K562 (cell line): ENCODE measurements around the gene RWDD3. TPM values are rescaled to one million over a fixed set of nuclear protein-coding genes. Genes with fewer than 3 reads are reported as not detected.

Source experiments
- ATAC-seq: fragments of 200-7000 bp; cut with Tn5 transposase; 3 replicates; pipeline ENCODE4 v1.9.1; 2020; ENCODE audit warnings: moderate library complexity
- BruUV-seq: library from RNA; stranded (reverse); fragments of 400-500 nt; replicated peaks from 2 replicates; lab custom pipeline; 2021; lab: Mats Ljungman, UMichigan
- CTCF ChIA-PET: fragments of 300-600 bp; formaldehyde crosslinking; extraction: SDS; loops from one replicate; lab custom pipeline; 2021; ENCODE audit warnings: low intra/inter-chr PET ratio; lab: Yijun Ruan, JAX
- POLR2A ChIA-PET: fragments of 300-600, 350-650 bp; sonication (Branson Sonifier 250); formaldehyde crosslinking; extraction: SDS; loops from one replicate; lab custom pipeline; 2021; ENCODE audit warnings: antibody characterized with exemption, inconsistent platforms; lab: Yijun Ruan, JAX
- DNase-seq, 4 experiments: peaks; one replicate each; pipeline versions ENCODE4 v3.0.0 to v3.0.0-alpha.2; 2011 to 2018; ENCODE audit warnings: low spot score in 3 of 4, mixed read lengths in 3 of 4; ENCODE audit errors: extremely low read depth in 1 of 4
- FAIRE-seq: peaks from 2 replicates; lab custom pipeline; 2011; peaks lifted over from hg19 to GRCh38; lab: Jason Lieb, UNC
- H2AFZ ChIP-seq: 2 replicates; pipeline ENCODE4 v1.6.0; 2011; ENCODE audit warnings: low read depth, low read length, control low read depth, inconsistent platforms
- H3K27ac ChIP-seq: fragments of 200-600 bp; 3 replicates; pipeline ENCODE4 v1.8.0; 2011; ENCODE audit warnings: low read depth, mild to moderate bottlenecking, control low read depth, inconsistent platforms, low read length, moderate library complexity, mixed read lengths; ENCODE audit errors: extremely low read depth
- H3K27me3 ChIP-seq, 2 experiments: fragments of 300-600 bp in 1 of 2; 2 replicates in 1 of 2; 3 replicates in 1 of 2; pipeline versions ENCODE4 v1.6.0 to v1.8.0; 2011; ENCODE audit warnings: inconsistent platforms in 2 of 2, low read length in 2 of 2, mild to moderate bottlenecking in 1 of 2, mixed read lengths in 1 of 2, moderate library complexity in 1 of 2; ENCODE audit not compliant: control insufficient read depth in 2 of 2, insufficient read depth in 2 of 2
- H3K36me3 ChIP-seq: fragments of 300-600 bp; 3 replicates; pipeline ENCODE4 v1.8.0; 2011; ENCODE audit warnings: mild to moderate bottlenecking, low read length, inconsistent platforms; ENCODE audit not compliant: control insufficient read depth, insufficient read depth
- H3K4me1 ChIP-seq, 2 experiments: fragments of 200-600 bp in 1 of 2; replicated peaks in 1 of 2; 2 replicates in 1 of 2; 3 replicates in 1 of 2; pipeline versions ENCODE4 v1.5.1 to v1.8.0; 2011; ENCODE audit warnings: inconsistent platforms in 2 of 2, low read length in 2 of 2, mild to moderate bottlenecking in 1 of 2, mixed read lengths in 1 of 2, moderate library complexity in 1 of 2; ENCODE audit not compliant: control insufficient read depth in 2 of 2, insufficient read depth in 2 of 2
- H3K4me2 ChIP-seq: 2 replicates; pipeline ENCODE4 v1.6.1; 2011; ENCODE audit warnings: low read length, control low read depth, inconsistent platforms, mixed read lengths; ENCODE audit not compliant: insufficient read depth
- H3K4me3 ChIP-seq: fragments of 200-600 bp; sonication (generic), shearing (Covaris generic); 2 replicates; pipeline ENCODE4 v1.5.1; 2016; ENCODE audit warnings: control low read depth, inconsistent platforms
- H3K79me2 ChIP-seq: fragments of 200-600 bp; 3 replicates; pipeline ENCODE4 v1.8.0; 2011; ENCODE audit warnings: low read length, inconsistent platforms; ENCODE audit not compliant: control insufficient read depth, insufficient read depth
- H3K9ac ChIP-seq, 2 experiments: 2 replicates each; pipeline versions ENCODE4 v1.6.0 to v1.6.1; 2011; ENCODE audit warnings: low read depth in 2 of 2, low read length in 2 of 2, control low read depth in 1 of 2, inconsistent platforms in 1 of 2, mild to moderate bottlenecking in 1 of 2, mixed read lengths in 1 of 2; ENCODE audit not compliant: insufficient read depth in 1 of 2
- H3K9me1 ChIP-seq: one replicate; pipeline ENCODE4 v1.6.0; 2011; ENCODE audit warnings: inconsistent platforms, mild to moderate bottlenecking, low read length, moderate library complexity; ENCODE audit not compliant: control insufficient read depth, insufficient read depth
- H3K9me3 ChIP-seq: replicated peaks from 2 replicates; pipeline ENCODE4 v1.5.1; 2011; ENCODE audit warnings: low read depth, low read length, inconsistent platforms; ENCODE audit not compliant: control insufficient read depth, insufficient read depth
- H4K20me1 ChIP-seq: replicated peaks from 2 replicates; pipeline ENCODE4 v1.6.1; 2011; ENCODE audit warnings: low read length, inconsistent platforms, mixed read lengths; ENCODE audit not compliant: control insufficient read depth, insufficient read depth
- CTCF ChIP-seq, 3 experiments: IDR thresholded peaks in 2 of 3; conservative IDR thresholded peaks in 1 of 3; 2 replicates each; pipeline ENCODE4 v1.5.1; 2011 to 2012; ENCODE audit warnings: low read length in 3 of 3, mild to moderate bottlenecking in 3 of 3, control low read depth in 2 of 3, improper control_type of control experiment in 1 of 3, inconsistent platforms in 1 of 3, low read depth in 1 of 3, mixed read lengths in 1 of 3, moderate library complexity in 1 of 3; ENCODE audit not compliant: insufficient read depth in 2 of 3
- FOXO4 ChIP-seq: fragments of 450-650 bp; formaldehyde crosslinking; IDR thresholded peaks from 2 replicates; pipeline ENCODE4 v1.4.0; 2020; ENCODE audit warnings: mild to moderate bottlenecking, moderate library complexity
- RCOR1 ChIP-seq, 2 experiments: IDR thresholded peaks; 2 replicates each; pipeline ENCODE4 v1.6.1; 2012; ENCODE audit warnings: low read depth in 2 of 2, low read length in 2 of 2, borderline replicate concordance in 1 of 2, improper control_type of control experiment in 1 of 2
- TRIM24 ChIP-seq, 2 experiments: fragments of 450-650 bp; IDR thresholded peaks; 2 replicates each; pipeline ENCODE4 v1.6.1; 2016
- ZNF316 ChIP-seq: fragments of 450-650 bp; IDR thresholded peaks from 2 replicates; pipeline ENCODE4 v1.6.1; 2016
- WGBS: fragments of 100-300 bp; shearing (Covaris generic); methylation state at CpG from one replicate; pipeline ENCODE4 v1.1.6; 2016; ENCODE audit warnings: low coverage, mixed read lengths; ENCODE audit not compliant: insufficient coverage; ENCODE audit errors: missing lambda C conversion rate; 5-methylcytosine and 5-hydroxymethylcytosine counted together
- in situ Hi-C: fragments of 300-500 bp; cut with MboI; formaldehyde crosslinking; loops from 4 replicates; pipeline ENCODE4 v1.15.0; 2018; ENCODE audit warnings: inconsistent platforms, mixed read lengths
- intact Hi-C: fragments of 100-400 bp; cut with micrococcal nuclease; formaldehyde crosslinking; loops from 2 replicates; pipeline ENCODE4 v1.14.2; 2022
- polyA plus RNA-seq, 8 experiments: library from polyadenylated mRNA; depleted of rRNA in 4 of 8; stranded (reverse) in 5 of 8; unstranded in 3 of 8; fragments of >200 nt; fragmentation: Nextera tagmentation in 2 of 8; fragmentation: Illumina TruSeq in 1 of 8; extraction: Ambion mirVana in 2 of 8; extraction: Trizol in 1 of 8; gene quantifications; 2 replicates each; pipeline versions ENCODE4 v1.2.1 to v1.2.3, GENCODE V29; 2011 to 2014; ENCODE audit warnings: inconsistent platforms in 1 of 8, missing spikeins in 1 of 8
- total RNA-seq, 7 experiments: library from RNA; depleted of rRNA in 6 of 7; stranded (reverse); fragments of >200 nt in 6 of 7; fragmentation: Illumina TruSeq in 2 of 7; extraction: Trizol in 2 of 7; gene quantifications; 2 replicates each; pipeline versions ENCODE4 v1.2.1 to v1.2.3, GENCODE V29; 2011 to 2021; ENCODE audit warnings: low replicate concordance in 1 of 7
- TF ChIP-seq, protein P1 (sequence below): sonication (generic); formaldehyde crosslinking; IDR thresholded peaks from 2 replicates; pipeline ENCODE4 v1.9.0; 2022; ENCODE audit warnings: mild to moderate bottlenecking, missing genetic modification reagents

Gene RWDD3
- total and polyA plus RNA-seq, 9 of the 15 experiments (the other 6 are each of a cell fraction or from before 2014, with no cell fraction given), result 21.6 to 65.0 (median 34.9) TPM

DNA sequence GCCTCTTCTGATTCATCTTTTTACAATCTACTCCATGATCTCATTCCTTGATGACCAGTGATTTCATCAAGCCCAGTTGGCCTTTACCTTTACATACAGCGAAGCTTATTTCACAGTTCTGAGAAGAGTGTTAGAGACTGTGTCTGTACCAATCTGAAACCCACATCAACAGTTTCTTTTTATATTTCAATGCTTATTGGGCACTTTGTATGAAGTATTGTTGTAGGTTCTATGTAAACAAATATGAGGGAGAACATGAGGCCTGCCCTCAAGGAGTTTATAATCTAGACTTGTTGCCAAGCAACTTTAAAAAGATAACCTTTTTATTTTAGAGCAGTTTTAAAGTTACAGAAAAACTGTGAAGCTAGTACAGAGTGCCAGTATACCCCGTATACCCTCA lies 27.5 kb upstream of the RWDD3 start:
- H3K27ac ChIP-seq, result no peak overlapping the region
- H3K9me1 ChIP-seq, result no peaks in the 10 kb centered on the region
- FAIRE-seq (no peak), DNase-seq (no peak), ATAC-seq (no peak)
- H3K79me2 ChIP-seq, result no peaks in the 10 kb centered on the region
- in situ Hi-C loops, result no loop called here
- TF ChIP-seq, protein P1, sequence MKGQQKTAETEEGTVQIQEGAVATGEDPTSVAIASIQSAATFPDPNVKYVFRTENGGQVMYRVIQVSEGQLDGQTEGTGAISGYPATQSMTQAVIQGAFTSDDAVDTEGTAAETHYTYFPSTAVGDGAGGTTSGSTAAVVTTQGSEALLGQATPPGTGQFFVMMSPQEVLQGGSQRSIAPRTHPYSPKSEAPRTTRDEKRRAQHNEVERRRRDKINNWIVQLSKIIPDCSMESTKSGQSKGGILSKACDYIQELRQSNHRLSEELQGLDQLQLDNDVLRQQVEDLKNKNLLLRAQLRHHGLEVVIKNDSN (CRISPR knock-in tag), result no peak
- no peak for TF ChIP-seq RCOR1 (IDR thresholded peaks at IDR 0.05; ENCODE audit: borderline replicate concordance in 1 of 2, low read depth in 2 of 2, low read length in 2 of 2)
- no peak for TF ChIP-seq FOXO4 (CRISPR knock-in tag)
- TF ChIP-seq ZNF316, result peak; percentile 72
- peak in 1 of 2 experiments; percentile 55; a peak in 2 of 4 replicates for TF ChIP-seq TRIM24 (IDR thresholded peaks at IDR 0.05)
- no peak for TF ChIP-seq CTCF (IDR thresholded peaks at IDR 0.05 in 2 of 3, conservative IDR thresholded peaks at IDR 0.05 in 1 of 3; ENCODE audit: insufficient read depth in 2 of 3, low read depth in 1 of 3, low read length in 3 of 3)
- H4K20me1 ChIP-seq, result no peaks in the 10 kb centered on the region
- no peak overlapping the region for H3K4me3 ChIP-seq
- no peak overlapping the region for H3K4me2 ChIP-seq
- BruUV-seq, result no TSS peak
- intact Hi-C loops, result loop anchor here (1.0 kb wide), 1 partner anchor 16 kb away; no protein-coding TSS in a partner anchor
- POLR2A ChIA-PET, result interaction anchor here (1.6 kb wide), 1 partner anchor 14 kb away, joined by 3 read pairs; no protein-coding TSS in a partner anchor
- WGBS, result 60% methylated on average over 2 of the region's 2 CpGs
- H3K27me3 ChIP-seq, result no peaks in the 10 kb centered on the region
- no peak overlapping the region for H3K9ac ChIP-seq
- peaks cover 0 to 4% of the 10 kb centered on the region in 2 experiments; a peak in 3 of 5 replicates for H3K4me1 ChIP-seq
- H3K36me3 ChIP-seq, result no peaks in the 10 kb centered on the region
- CTCF ChIA-PET, result no interaction called here
- H3K9me3 ChIP-seq, result no peaks in the 10 kb centered on the region; the same call in none of the 2 replicates
- H2AFZ ChIP-seq, result no peak overlapping the region
